ENCODE measurements around the gene PITPNC1.

DNA sequence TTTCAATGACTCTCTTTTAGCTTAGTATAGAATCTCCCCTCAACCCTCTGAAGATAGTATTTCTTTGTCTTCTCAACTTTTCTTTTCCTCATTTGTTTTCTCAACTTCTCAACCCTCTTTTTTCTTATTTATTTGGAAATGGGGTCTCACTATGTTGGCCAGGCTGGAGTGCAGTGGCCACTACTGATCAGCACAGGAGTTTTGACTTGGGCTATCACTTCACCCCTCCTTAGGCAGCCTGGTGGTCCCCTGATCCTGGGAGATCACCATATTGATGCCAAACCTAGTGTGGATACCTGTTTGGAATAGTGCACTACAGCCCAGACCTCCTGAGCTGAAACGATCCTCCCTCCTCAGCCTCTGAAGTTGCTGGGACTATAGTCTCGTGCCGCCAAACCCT lies 79.8 kb downstream of the PITPNC1 start:
- no peak for TF ChIP-seq EZH2 (IDR thresholded peaks at IDR 0.05; ENCODE audit: low read length, missing control alignments)
- TF ChIP-seq, protein P1, sequence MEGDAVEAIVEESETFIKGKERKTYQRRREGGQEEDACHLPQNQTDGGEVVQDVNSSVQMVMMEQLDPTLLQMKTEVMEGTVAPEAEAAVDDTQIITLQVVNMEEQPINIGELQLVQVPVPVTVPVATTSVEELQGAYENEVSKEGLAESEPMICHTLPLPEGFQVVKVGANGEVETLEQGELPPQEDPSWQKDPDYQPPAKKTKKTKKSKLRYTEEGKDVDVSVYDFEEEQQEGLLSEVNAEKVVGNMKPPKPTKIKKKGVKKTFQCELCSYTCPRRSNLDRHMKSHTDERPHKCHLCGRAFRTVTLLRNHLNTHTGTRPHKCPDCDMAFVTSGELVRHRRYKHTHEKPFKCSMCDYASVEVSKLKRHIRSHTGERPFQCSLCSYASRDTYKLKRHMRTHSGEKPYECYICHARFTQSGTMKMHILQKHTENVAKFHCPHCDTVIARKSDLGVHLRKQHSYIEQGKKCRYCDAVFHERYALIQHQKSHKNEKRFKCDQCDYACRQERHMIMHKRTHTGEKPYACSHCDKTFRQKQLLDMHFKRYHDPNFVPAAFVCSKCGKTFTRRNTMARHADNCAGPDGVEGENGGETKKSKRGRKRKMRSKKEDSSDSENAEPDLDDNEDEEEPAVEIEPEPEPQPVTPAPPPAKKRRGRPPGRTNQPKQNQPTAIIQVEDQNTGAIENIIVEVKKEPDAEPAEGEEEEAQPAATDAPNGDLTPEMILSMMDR (conservative IDR thresholded peaks at IDR 0.05 in 1 of 2, IDR thresholded peaks at IDR 0.05 in 1 of 2; ENCODE audit: low read depth in 1 of 2, low read length in 2 of 2), result no peak

All from fibroblast of lung (primary cell).